OCI-LY1 (cell line): ENCODE data around the gene C5orf46.

Source experiments
- H2AFZ ChIP-seq: fragments of 200-600 bp; sonication (generic), shearing (Covaris generic); 2 replicates; pipeline ENCODE4 v1.6.0; 2014; ENCODE audit warnings: antibody characterized with exemption, mild to moderate bottlenecking, low read length
- H3F3A ChIP-seq: fragments of 200-600 bp; sonication (generic), shearing (Covaris generic); 2 replicates; pipeline ENCODE4 v1.6.0; 2014; ENCODE audit warnings: mild to moderate bottlenecking, antibody characterized with exemption, low read length, moderate library complexity; ENCODE audit not compliant: insufficient read depth
- H3K27ac ChIP-seq: fragments of 200-600 bp; sonication (generic); 2 replicates; pipeline ENCODE4 v1.5.1; 2014; ENCODE audit warnings: low read length, mixed run types, mild to moderate bottlenecking, low read depth; ENCODE audit not compliant: poor library complexity, severe bottlenecking
- H3K27me3 ChIP-seq: fragments of 200-600 bp; sonication (generic); 2 replicates; pipeline ENCODE4 v1.6.0; 2014; ENCODE audit warnings: antibody characterized with exemption, mild to moderate bottlenecking, low read length, moderate library complexity; ENCODE audit not compliant: insufficient read depth
- H3K36me3 ChIP-seq: fragments of 200-600 bp; sonication (generic); 2 replicates; pipeline ENCODE4 v1.6.1; 2014; ENCODE audit warnings: mild to moderate bottlenecking, antibody characterized with exemption, low read length, moderate library complexity, mixed read lengths; ENCODE audit not compliant: insufficient read depth
- H3K4me1 ChIP-seq: fragments of 200-600 bp; sonication (generic); 2 replicates; pipeline ENCODE4 v1.5.1; 2014; ENCODE audit warnings: mild to moderate bottlenecking, low read length, moderate library complexity; ENCODE audit not compliant: insufficient read depth, severe bottlenecking
- H3K4me2 ChIP-seq: fragments of 200-600 bp; sonication (generic), shearing (Covaris generic); 2 replicates; pipeline ENCODE4 v1.6.1; 2014; ENCODE audit warnings: low read length
- H3K4me3 ChIP-seq: fragments of 200-600 bp; sonication (generic); 2 replicates; pipeline ENCODE4 v1.5.1; 2014; ENCODE audit warnings: low read length, low read depth, mild to moderate bottlenecking, mixed read lengths; ENCODE audit not compliant: poor library complexity, severe bottlenecking
- H3K79me2 ChIP-seq: fragments of 200-600 bp; shearing (Covaris generic); 2 replicates; pipeline ENCODE4 v1.6.1; 2016; ENCODE audit warnings: mixed run types, low read length, mixed read lengths; ENCODE audit not compliant: insufficient read depth
- H3K9ac ChIP-seq: fragments of 200-600 bp; sonication (generic), shearing (Covaris generic); 2 replicates; pipeline ENCODE4 v1.6.1; 2014; ENCODE audit warnings: mild to moderate bottlenecking, low read length, mixed read lengths
- H3K9me2 ChIP-seq: fragments of 200-600 bp; sonication (generic), shearing (Covaris generic); 2 replicates; pipeline ENCODE4 v1.6.1; 2014; ENCODE audit warnings: low read depth, mild to moderate bottlenecking, low read length, mixed read lengths
- H3K9me3 ChIP-seq: fragments of 200-600 bp; shearing (Covaris generic); 2 replicates; pipeline ENCODE4 v1.6.1; 2014; ENCODE audit warnings: low read length, mixed read lengths
- H4K20me1 ChIP-seq: fragments of 200-600 bp; sonication (generic), shearing (Covaris generic); 2 replicates; pipeline ENCODE4 v1.6.0; 2016; ENCODE audit warnings: mild to moderate bottlenecking, low read length; ENCODE audit not compliant: insufficient read depth
- CTCF ChIP-seq: fragments of 200-600 bp; sonication (generic), shearing (Covaris generic); IDR thresholded peaks from 2 replicates; pipeline ENCODE4 v1.5.1; 2017; ENCODE audit warnings: mild to moderate bottlenecking, antibody characterized with exemption, low read length, moderate library complexity, mixed read lengths
- EZH2 ChIP-seq: fragments of 200-600 bp; sonication (generic), shearing (Covaris generic); IDR thresholded peaks from 2 replicates; pipeline ENCODE4 v1.8.0; 2017; ENCODE audit warnings: borderline replicate concordance, mixed run types, mild to moderate bottlenecking, antibody characterized with exemption, low read length, moderate library complexity, mixed read lengths

C5orf46 gene

GRCh38 chr5:147904110-147904509, 2.2 kb downstream of the C5orf46 start:
- no peaks in the 10 kb centered on the region for H4K20me1 ChIP-seq
- no peaks in the 10 kb centered on the region for H3K9me2 ChIP-seq
- H3K4me1 ChIP-seq = no peaks in the 10 kb centered on the region
- H3K27ac ChIP-seq = no peak overlapping the region
- H3K4me3 ChIP-seq = no peak overlapping the region
- H3K27me3 ChIP-seq = no peaks in the 10 kb centered on the region
- H3K79me2 ChIP-seq = no peaks in the 10 kb centered on the region
- H3F3A ChIP-seq = no peaks in the 10 kb centered on the region
- H2AFZ ChIP-seq = no peak overlapping the region
- H3K9me3 ChIP-seq = no peaks in the 10 kb centered on the region
- no peak overlapping the region for H3K9ac ChIP-seq
- TF ChIP-seq CTCF (no peak), EZH2 (no peak)
- H3K4me2 ChIP-seq = no peak overlapping the region
- no peaks in the 10 kb centered on the region for H3K36me3 ChIP-seq

GRCh38 chr5:147902609-147903115, 3.7 kb downstream of the C5orf46 start:
- H3K4me1 ChIP-seq = no peaks in the 10 kb centered on the region
- H3K4me3 ChIP-seq = no peak overlapping the region
- no peaks in the 10 kb centered on the region for H3K36me3 ChIP-seq
- H3K27me3 ChIP-seq = no peaks in the 10 kb centered on the region
- no peak overlapping the region for H3K4me2 ChIP-seq
- H3K9me2 ChIP-seq = no peaks in the 10 kb centered on the region
- no peak overlapping the region for H2AFZ ChIP-seq
- no peaks in the 10 kb centered on the region for H4K20me1 ChIP-seq
- no peaks in the 10 kb centered on the region for H3F3A ChIP-seq
- TF ChIP-seq EZH2 = no peak
- no peak for TF ChIP-seq CTCF
- H3K27ac ChIP-seq = no peak overlapping the region
- no peaks in the 10 kb centered on the region for H3K79me2 ChIP-seq
- H3K9me3 ChIP-seq = no peaks in the 10 kb centered on the region
- no peak overlapping the region for H3K9ac ChIP-seq

- no peak overlapping the region for H2AFZ ChIP-seq
- TF ChIP-seq CTCF (no peak), EZH2 (no peak)
- H3K4me1 ChIP-seq = no peaks in the 10 kb centered on the region
- no peaks in the 10 kb centered on the region for H3K9me3 ChIP-seq
- no peaks in the 10 kb centered on the region for H3K27me3 ChIP-seq
- no peaks in the 10 kb centered on the region for H3K9me2 ChIP-seq
- H4K20me1 ChIP-seq = no peaks in the 10 kb centered on the region
- no peaks in the 10 kb centered on the region for H3F3A ChIP-seq
- H3K9ac ChIP-seq = no peak overlapping the region
- no peaks in the 10 kb centered on the region for H3K79me2 ChIP-seq
- no peak overlapping the region for H3K27ac ChIP-seq
- no peaks in the 10 kb centered on the region for H3K36me3 ChIP-seq
- no peak overlapping the region for H3K4me3 ChIP-seq
- H3K4me2 ChIP-seq = no peak overlapping the region
Measured at GRCh38 chr5:147901599-147902039, 4.7 kb downstream of the C5orf46 start.
